Common myeloid progenitor, CD34-positive (primary cell): ENCODE results near the gene SORBS1.

Experiments used
- CTCF ChIA-PET: fragments of 350-600 bp; sonication (Branson Sonifier 250); formaldehyde crosslinking; loops from one replicate; lab custom pipeline; 2021; ENCODE audit warnings: antibody characterized with exemption; lab: Charles Lee
- POLR2A ChIA-PET: fragments of 350-600 bp; sonication (Branson Sonifier 250); formaldehyde crosslinking; loops from one replicate; lab custom pipeline; 2021; ENCODE audit warnings: antibody characterized with exemption; lab: Charles Lee
- DNase-seq, 3 donors: peaks; one replicate each; pipeline versions ENCODE4 v3.0.0 to v3.0.0-alpha.2; 2013
- H3K27ac ChIP-seq, 2 experiments: 1 replicate in 1 of 2; 2 replicates in 1 of 2; pipeline ENCODE4 v1.7.0; 2013; ENCODE audit warnings: inconsistent platforms in 2 of 2, low read length in 2 of 2, mild to moderate bottlenecking in 2 of 2, low read depth in 1 of 2, moderate library complexity in 1 of 2; ENCODE audit not compliant: severe bottlenecking in 2 of 2, insufficient read depth in 1 of 2, poor library complexity in 1 of 2
- H3K27me3 ChIP-seq, 5 experiments: replicated peaks in 2 of 5; 1 replicate in 3 of 5; 2 replicates in 2 of 5; pipeline versions ENCODE4 v1.6.1 to v1.7.0; 2013; ENCODE audit warnings: low read length in 4 of 5, mild to moderate bottlenecking in 2 of 5, moderate library complexity in 2 of 5, inconsistent platforms in 1 of 5; ENCODE audit not compliant: insufficient read depth in 5 of 5, control insufficient read depth in 4 of 5
- H3K36me3 ChIP-seq, 4 experiments: 1 replicate in 2 of 4; 2 replicates in 2 of 4; pipeline versions ENCODE4 v1.6.1 to v1.7.0; 2013; ENCODE audit warnings: low read length in 3 of 4, control low read depth in 1 of 4, mild to moderate bottlenecking in 1 of 4; ENCODE audit not compliant: control insufficient read depth in 4 of 4, insufficient read depth in 4 of 4
- H3K4me1 ChIP-seq, 4 experiments: 1 replicate in 3 of 4; 2 replicates in 1 of 4; pipeline versions ENCODE4 v1.6.1 to v1.7.1; 2013; ENCODE audit warnings: low read length in 3 of 4, mild to moderate bottlenecking in 3 of 4, control low read depth in 1 of 4, inconsistent platforms in 1 of 4, moderate library complexity in 1 of 4; ENCODE audit not compliant: control insufficient read depth in 4 of 4, insufficient read depth in 4 of 4; ENCODE audit errors: control extremely low read depth in 1 of 4
- H3K4me3 ChIP-seq, 7 experiments: 1 replicate in 4 of 7; 2 replicates in 3 of 7; pipeline versions ENCODE4 v1.5.1 to v1.7.0; 2013; ENCODE audit warnings: mild to moderate bottlenecking in 7 of 7, low read length in 6 of 7, moderate library complexity in 6 of 7, inconsistent platforms in 2 of 7, low read depth in 2 of 7, control low read depth in 1 of 7; ENCODE audit not compliant: insufficient read depth in 4 of 7, control insufficient read depth in 1 of 7; ENCODE audit errors: extremely low read depth in 1 of 7
- H3K9me3 ChIP-seq, 5 experiments: 1 replicate in 4 of 5; 2 replicates in 1 of 5; pipeline versions ENCODE4 v1.6.1 to v1.7.1; 2013; ENCODE audit warnings: low read length in 4 of 5, mild to moderate bottlenecking in 2 of 5, inconsistent platforms in 1 of 5, low read depth in 1 of 5, moderate library complexity in 1 of 5; ENCODE audit not compliant: control insufficient read depth in 4 of 5, insufficient read depth in 2 of 5; ENCODE audit errors: control extremely low read depth in 1 of 5
- WGBS: methylation state at CpG from one replicate; pipeline ENCODE4 v1.1.5; 2013; ENCODE audit not compliant: insufficient coverage; 5-methylcytosine and 5-hydroxymethylcytosine counted together

The SORBS1 gene

GRCh38 chr10:95315509-95315908 is 245.7 kb downstream of the SORBS1 start:
- WGBS, result 100% methylated on average over 1 of the region's 2 CpGs
- H3K4me1 ChIP-seq, result peaks cover 5 to 37% (median 16%) of the 10 kb centered on the region in 4 experiments
- no peak overlapping the region for H3K27ac ChIP-seq
- no peak overlapping the region for H3K4me3 ChIP-seq
- H3K36me3 ChIP-seq, result no peaks in the 10 kb centered on the region
- CTCF ChIA-PET, result interaction anchor here (1.0 to 1.2 kb wide), 2 partner anchors 25 to 69 kb away, joined by 3 to 5 read pairs; no protein-coding TSS in a partner anchor
- H3K9me3 ChIP-seq, result no peaks in the 10 kb centered on the region
- no peak for DNase-seq
- POLR2A ChIA-PET, result no interaction called here
- no peaks in the 10 kb centered on the region for H3K27me3 ChIP-seq

GRCh38 chr10:95314192-95314918 is 246.8 kb downstream of the SORBS1 start:
- H3K4me3 ChIP-seq, result no peak overlapping the region
- no peak overlapping the region for H3K27ac ChIP-seq
- WGBS, result 67% methylated on average over 4 of the region's 4 CpGs
- CTCF ChIA-PET, result no interaction called here
- no peaks in the 10 kb centered on the region for H3K9me3 ChIP-seq
- DNase-seq, result peak in 2 of 3 donors; percentile 54 to 67
- H3K27me3 ChIP-seq, result no peaks in the 10 kb centered on the region
- POLR2A ChIA-PET, result no interaction called here
- no peaks in the 10 kb centered on the region for H3K36me3 ChIP-seq
- H3K4me1 ChIP-seq, result peaks cover 5 to 44% (median 19%) of the 10 kb centered on the region in 4 experiments

- no peak overlapping the region for H3K4me3 ChIP-seq
- no peaks in the 10 kb centered on the region for H3K9me3 ChIP-seq
- H3K4me1 ChIP-seq, result peaks cover 5 to 47% (median 25%) of the 10 kb centered on the region in 4 experiments
- ChIA-PET POLR2A (interaction anchor here (0.9 kb wide), 1 partner anchor 19 kb away, joined by 3 read pairs; no protein-coding TSS in a partner anchor), CTCF (interaction anchor here (0.8 to 1.2 kb wide), 4 partner anchors 15 to 35 kb away, joined by 3 read pairs; no protein-coding TSS in a partner anchor)
- H3K36me3 ChIP-seq, result no peaks in the 10 kb centered on the region
- no peak overlapping the region for H3K27ac ChIP-seq
- DNase-seq, result no peak
- no CpG with 5 or more reads among the region's 1 CpG for WGBS
- H3K27me3 ChIP-seq, result no peaks in the 10 kb centered on the region
These were observed 248.1 kb downstream of the SORBS1 start for GRCh38 chr10:95312986-95313495.

GRCh38 chr10:95312257-95312656 is 248.9 kb downstream of the SORBS1 start:
- Histone ChIP-seq H3K4me3 (peak overlapping the region in 2 of 7 experiments; percentile 40), H3K27ac (no peak overlapping the region), H3K4me1 (peaks cover 5 to 47% (median 25%) of the 10 kb centered on the region in 4 experiments), H3K36me3 (no peaks in the 10 kb centered on the region), H3K9me3 (no peaks in the 10 kb centered on the region), H3K27me3 (no peaks in the 10 kb centered on the region)
- DNase-seq, result peak in 2 of 3 donors; percentile 55 to 75
- no CpG with 5 or more reads among the region's 6 CpGs for WGBS
- ChIA-PET CTCF (interaction anchor here (1.2 kb wide), 1 partner anchor 32 kb away, joined by 3 read pairs; no protein-coding TSS in a partner anchor), POLR2A (interaction anchor here (0.9 kb wide), 1 partner anchor 18 kb away, joined by 3 read pairs; no protein-coding TSS in a partner anchor)

GRCh38 chr10:95309958-95310357 is 251.2 kb downstream of the SORBS1 start:
- DNase-seq, result peak in 1 of 3 donors; percentile 25
- Histone ChIP-seq H3K4me3 (peak overlapping the region in 2 of 7 experiments; percentile 14 to 22), H3K4me1 (peaks cover 5 to 47% (median 25%) of the 10 kb centered on the region in 4 experiments), H3K27me3 (no peaks in the 10 kb centered on the region), H3K9me3 (no peaks in the 10 kb centered on the region), H3K36me3 (no peaks in the 10 kb centered on the region), H3K27ac (no peak overlapping the region)
- 9% methylated on average over 1 of the region's 1 CpG for WGBS
- CTCF ChIA-PET, result no interaction called here
- POLR2A ChIA-PET, result no interaction called here

- ChIA-PET POLR2A (interaction anchor here (0.7 kb wide), 1 partner anchor 60 kb away, joined by 3 read pairs; no protein-coding TSS in a partner anchor), CTCF (interaction anchor here (1.0 to 1.5 kb wide), 4 partner anchors 12 to 66 kb away, joined by 3 read pairs; no protein-coding TSS in a partner anchor)
- Histone ChIP-seq H3K27ac (no peak overlapping the region), H3K4me1 (peaks cover 5 to 36% (median 17%) of the 10 kb centered on the region in 4 experiments), H3K36me3 (no peaks in the 10 kb centered on the region), H3K27me3 (no peaks in the 10 kb centered on the region), H3K4me3 (no peak overlapping the region), H3K9me3 (no peaks in the 10 kb centered on the region)
- DNase-seq, result peak; percentile 48 to 86 (median 82)
- WGBS, result 55% methylated on average over 6 of the region's 8 CpGs
These were observed 252.5 kb downstream of the SORBS1 start for GRCh38 chr10:95308389-95309302.
